ENCODE data around the gene ZNF557.

Gene ZNF557

GRCh38 chr19:7076151-7076550, 6.6 kb downstream of the ZNF557 start:
- no peak for DNase-seq

GRCh38 chr19:7078008-7078407, 8.5 kb downstream of the ZNF557 start:
- DNase-seq, result no peak

GRCh38 chr19:7083076-7083956, 13.8 kb downstream of the ZNF557 start:
- no peak for DNase-seq

- no peak for DNase-seq
Observed at GRCh38 chr19:7088999-7089398, 19.5 kb downstream of the ZNF557 start.

- DNase-seq, result no peak
Observed at GRCh38 chr19:7098096-7098495, 28.6 kb downstream of the ZNF557 start.

GRCh38 chr19:7098701-7099596, 29.4 kb downstream of the ZNF557 start:
- peak; percentile 85 for DNase-seq

- DNase-seq, result no peak
Observed at GRCh38 chr19:7099597-7099921, 30.1 kb downstream of the ZNF557 start.

GRCh38 chr19:7101498-7102253, 32.2 kb downstream of the ZNF557 start:
- DNase-seq, result no peak

GRCh38 chr19:7104747-7105447, 35.4 kb downstream of the ZNF557 start:
- DNase-seq, result no peak

GRCh38 chr19:7106711-7107657, 37.5 kb downstream of the ZNF557 start:
- no peak for DNase-seq

- no peak for DNase-seq
Observed at GRCh38 chr19:7109678-7110289, 40.3 kb downstream of the ZNF557 start.

GRCh38 chr19:7112675-7113074, 43.2 kb downstream of the ZNF557 start:
- DNase-seq, result no peak

- no peak for DNase-seq
Observed at GRCh38 chr19:7113233-7113632, 43.7 kb downstream of the ZNF557 start.

- no peak for DNase-seq
Observed at GRCh38 chr19:7115721-7116120, 46.2 kb downstream of the ZNF557 start.

GRCh38 chr19:7117248-7117647, 47.7 kb downstream of the ZNF557 start:
- DNase-seq, result no peak

- no peak for DNase-seq
Observed at GRCh38 chr19:7119582-7119981, 50.1 kb downstream of the ZNF557 start.

- DNase-seq, result no peak
Observed at GRCh38 chr19:7120499-7120898, 51.0 kb downstream of the ZNF557 start.

- no peak for DNase-seq
Observed at GRCh38 chr19:7122701-7123100, 53.2 kb downstream of the ZNF557 start.

GRCh38 chr19:7124782-7125181, 55.3 kb downstream of the ZNF557 start:
- no peak for DNase-seq

GRCh38 chr19:7125221-7125620, 55.7 kb downstream of the ZNF557 start:
- no peak for DNase-seq

GRCh38 chr19:7126132-7126531, 56.6 kb downstream of the ZNF557 start:
- DNase-seq, result no peak

All from activated effector memory CD4-positive, alpha-beta T cell treated with Interleukin-2 at 50 U/mL for 16 hours (primary cell).